Right ventricle myocardium inferior (tissue), 1 donor: ENCODE measurements around the gene HOXA3. TPM values are rescaled to one million over a fixed set of nuclear protein-coding genes. Genes with fewer than 3 reads are reported as not detected.

Source experiments
- ATAC-seq: fragments of 200-7000 bp; cut with Tn5 transposase; one replicate; pipeline ENCODE4 v1.9.1; 2020; ENCODE audit warnings: mild to moderate bottlenecking, moderate library complexity
- DNase-seq: peaks from one replicate; pipeline ENCODE4 v3.0.0; 2021; ENCODE audit errors: missing footprints
- intact Hi-C: fragments of 100-400 bp; cut with DNase I; formaldehyde crosslinking; loops from one replicate; pipeline ENCODE4 v1.11.0; 2022
- total RNA-seq: library from RNA; stranded (reverse); fragmentation: NEBNext Ultra II Directional; extraction: Animal tissue kit (Norgen Biotek cat#: 25700); gene quantifications from one replicate; pipeline ENCODE4 v1.2.1, GENCODE V29; 2021
- donor health status: DM: no; HTN: yes; CAD: no; lungs with severe emphysema.

HOXA3 gene
- total RNA-seq, 1 donor from 2014 or later = not detected

DNA sequence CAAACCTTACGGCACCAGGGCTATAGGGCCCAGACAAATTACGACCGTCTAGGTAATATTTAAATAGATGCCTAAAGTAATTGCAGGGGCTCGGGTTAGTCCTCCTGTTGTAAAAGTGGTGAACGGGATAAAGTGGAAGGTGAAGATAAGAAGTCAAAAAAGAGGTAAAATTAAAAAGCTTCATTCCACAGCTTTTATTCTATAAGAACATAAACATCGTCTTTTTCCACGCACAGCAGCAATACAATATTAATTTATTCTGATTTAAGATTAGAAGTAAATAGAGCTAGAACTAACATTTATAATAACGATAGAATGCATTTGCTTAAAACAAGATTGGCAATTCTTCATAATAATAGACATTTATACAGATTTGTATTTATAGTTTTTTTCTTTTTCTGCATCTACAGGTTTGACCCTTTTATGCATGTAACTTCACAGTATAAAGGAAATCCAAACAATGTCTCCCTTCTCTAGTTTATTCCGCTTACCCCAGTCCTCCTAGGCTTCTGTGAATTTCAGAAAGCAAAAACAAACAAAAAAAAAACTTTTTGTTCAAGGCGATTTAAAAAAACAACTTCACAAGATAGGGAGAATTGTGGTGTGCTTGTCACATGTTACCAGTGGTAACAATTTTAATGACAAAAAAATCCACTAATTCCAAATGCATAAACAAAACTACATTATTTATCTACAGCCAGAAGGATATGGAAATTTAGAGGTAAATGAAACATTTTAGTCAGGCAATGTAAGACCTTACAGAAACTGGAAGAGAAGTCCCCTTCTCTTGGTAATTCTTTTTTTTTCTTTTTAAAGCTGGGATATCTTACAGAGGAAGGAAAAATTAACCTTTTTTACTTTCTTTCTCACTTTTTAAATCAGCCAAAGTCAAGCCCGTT lies 18.3 kb upstream of the HOXA3 start:
- ATAC-seq = no peak
- no peak for DNase-seq
- intact Hi-C loops = no loop called here

DNA sequence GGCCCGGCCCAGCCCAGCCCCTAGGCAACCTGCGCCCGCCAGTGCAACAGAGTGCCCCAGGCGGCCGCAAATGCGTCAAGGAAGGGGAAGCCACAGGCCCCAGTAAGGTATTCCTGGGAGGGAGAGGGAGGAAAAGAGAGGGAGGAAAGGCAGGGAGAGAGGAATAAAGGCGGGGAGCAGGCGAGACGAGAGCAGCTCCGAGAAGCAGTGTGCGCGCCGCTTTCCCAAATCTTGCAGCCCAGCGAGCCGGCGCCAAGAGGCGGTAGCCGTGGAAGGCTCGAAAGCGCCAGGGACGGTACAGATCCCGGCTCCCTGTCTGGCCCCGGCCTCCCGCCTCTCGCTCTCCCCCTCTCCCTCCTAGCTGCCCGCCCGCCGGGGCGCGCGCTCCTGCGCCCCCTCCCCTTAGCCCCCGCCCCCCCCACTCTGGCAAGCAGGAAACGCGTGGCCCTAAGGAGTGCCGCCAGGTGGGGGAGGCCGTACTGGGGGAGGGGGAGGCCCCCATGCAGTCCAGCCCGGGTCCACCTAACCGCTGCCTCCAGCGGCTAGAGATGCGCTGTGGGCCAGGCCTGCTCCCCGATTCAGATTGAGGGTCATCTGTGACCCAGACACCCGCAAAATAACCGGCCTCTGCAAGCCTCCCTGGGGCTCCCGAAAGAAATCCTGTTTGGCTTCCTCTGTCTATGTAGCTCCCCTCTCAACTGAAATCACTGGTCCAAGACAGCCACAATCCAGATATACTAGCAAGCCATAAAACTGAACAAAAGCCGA lies 17.5 kb upstream of the HOXA3 start:
- DNase-seq (peak; percentile 31), ATAC-seq (no peak)
- intact Hi-C loops = loop anchor here (10.0 kb wide), 1 partner anchor 1285 kb away; no protein-coding TSS in a partner anchor

DNA sequence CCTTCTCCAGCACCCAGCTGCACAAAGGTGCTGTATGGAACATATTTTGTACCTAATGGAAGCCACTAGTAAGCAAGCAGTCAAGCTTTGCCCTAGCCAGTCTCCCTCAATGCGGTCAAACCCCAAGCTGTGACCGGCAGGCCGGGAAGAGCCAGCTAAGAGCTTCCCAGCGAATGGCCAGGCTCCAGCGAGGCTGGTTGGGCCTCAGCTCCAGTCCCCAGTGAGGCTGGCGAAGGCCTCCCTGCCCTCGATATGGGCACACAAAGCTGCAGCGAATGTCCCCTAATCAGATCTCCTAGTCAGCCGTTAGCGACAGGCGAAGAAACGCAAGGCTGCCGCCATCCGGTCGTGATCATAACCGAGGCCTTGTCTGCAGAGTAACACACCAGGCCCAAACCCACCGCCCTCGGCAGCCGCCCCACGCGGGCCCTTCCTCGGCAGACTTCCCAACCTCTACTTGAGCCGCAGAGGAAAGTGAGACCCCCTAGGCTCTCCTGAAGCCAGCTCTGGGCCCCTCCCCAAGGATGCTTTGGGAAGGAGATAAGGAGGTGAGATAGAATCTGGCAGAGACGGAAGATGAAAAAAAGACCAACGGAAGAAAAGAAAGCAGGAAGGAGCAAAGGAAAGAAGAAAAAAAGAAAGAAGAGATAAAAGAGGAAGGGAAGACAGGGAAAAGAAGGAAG lies 16.0 kb upstream of the HOXA3 start:
- DNase-seq = peak; percentile 60
- ATAC-seq = no peak
- intact Hi-C loops = loop anchor here (10.0 kb wide), 1 partner anchor 1284 kb away; no protein-coding TSS in a partner anchor

DNA sequence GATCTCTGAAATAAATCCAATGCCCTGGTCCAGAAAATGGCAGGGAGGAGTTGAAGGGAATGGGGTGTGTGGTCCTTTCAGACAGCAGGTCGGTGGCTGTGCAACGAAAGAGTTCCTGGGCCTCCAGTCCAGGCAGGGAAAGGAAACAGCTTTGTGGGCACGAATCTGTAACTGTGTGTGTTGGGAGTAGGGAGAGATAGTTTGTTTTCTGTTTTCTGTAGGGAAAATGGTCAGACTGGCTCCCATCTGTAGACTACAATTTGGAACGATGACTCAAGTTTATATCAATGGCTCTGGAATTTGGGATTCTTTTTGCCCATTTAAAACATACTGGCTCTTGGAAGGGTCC lies 15.5 kb upstream of the HOXA3 start:
- no peak for DNase-seq
- intact Hi-C loops = loop anchor here (10.0 kb wide), 1 partner anchor 1283 kb away; no protein-coding TSS in a partner anchor
- ATAC-seq = no peak

DNA sequence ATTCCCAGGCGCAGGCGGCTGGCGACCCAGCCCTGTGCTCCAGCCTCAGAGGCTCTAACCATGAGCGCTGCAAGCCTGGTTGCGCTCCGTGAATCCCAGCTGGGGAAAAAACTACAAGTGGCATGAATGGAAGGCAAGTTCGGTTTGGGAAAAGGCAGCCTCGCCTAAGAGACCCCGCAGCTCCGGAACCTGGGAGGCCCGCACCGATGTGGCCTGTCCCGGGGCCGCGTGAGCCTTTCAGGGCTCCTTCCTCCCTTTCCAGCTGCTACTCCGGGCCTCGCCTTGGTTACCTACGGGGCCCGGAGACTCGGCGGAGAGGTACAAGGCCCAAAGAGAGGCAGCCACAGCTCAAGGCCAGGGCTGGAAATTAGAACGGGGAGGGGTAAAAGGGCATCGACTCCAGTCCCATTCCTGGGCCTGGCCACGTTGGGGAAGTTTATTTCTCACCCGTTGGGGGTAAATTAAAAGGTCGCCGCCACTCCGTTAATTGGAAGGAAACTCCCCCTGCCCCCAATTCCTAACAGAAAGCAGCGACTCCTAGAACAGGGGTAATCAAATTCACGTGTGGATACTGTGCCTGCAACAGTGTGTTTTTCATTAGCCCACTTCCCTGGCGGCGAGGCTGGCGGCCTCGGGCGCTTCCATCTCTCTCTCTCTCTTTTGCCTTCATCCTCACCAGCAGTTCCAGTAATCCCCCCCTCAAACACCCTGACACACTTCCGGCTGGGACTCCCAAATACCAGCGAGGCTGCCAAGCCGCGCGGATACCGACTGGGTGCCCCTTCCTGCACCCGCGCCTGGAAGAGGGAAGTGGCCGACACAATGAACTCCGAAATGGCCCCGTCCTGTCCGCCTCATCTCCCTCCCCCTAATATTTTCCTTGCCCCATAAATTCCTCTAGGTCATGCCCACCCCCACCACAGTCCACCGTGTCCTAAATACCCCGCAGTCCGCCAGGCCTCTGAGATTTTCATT lies 14.4 kb upstream of the HOXA3 start:
- DNase-seq = peak; percentile 66
- intact Hi-C loops = loop anchor here (10.0 kb wide), 1 partner anchor 1282 kb away; no protein-coding TSS in a partner anchor
- ATAC-seq = no peak

DNA sequence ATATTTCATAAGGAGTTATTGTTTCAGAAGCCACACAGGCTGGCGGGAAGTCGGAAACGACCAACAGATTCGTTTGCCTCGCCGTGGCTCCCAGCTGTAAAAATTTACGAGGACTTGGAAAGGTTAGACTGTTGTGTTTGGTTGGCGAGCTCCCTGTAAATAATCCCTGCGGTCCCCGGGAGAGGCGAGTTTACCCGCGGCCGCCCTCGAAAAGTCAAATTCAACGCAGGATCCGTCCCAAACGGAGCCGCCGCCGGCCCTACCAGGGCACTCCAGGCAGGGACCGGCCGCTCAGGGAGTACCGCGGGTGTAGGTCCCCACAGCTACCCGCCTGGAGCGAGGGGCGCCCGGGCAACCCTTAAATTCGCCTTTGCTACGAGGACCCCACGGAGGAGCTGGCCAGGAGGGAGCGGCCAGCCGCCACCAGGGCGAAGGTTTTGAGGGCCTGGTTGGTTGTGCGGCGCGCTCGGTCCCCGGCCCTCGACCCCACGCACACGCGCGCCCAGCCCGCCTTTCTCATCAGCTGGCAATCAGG lies 13.7 kb upstream of the HOXA3 start:
- peak; percentile 53 for DNase-seq

DNA sequence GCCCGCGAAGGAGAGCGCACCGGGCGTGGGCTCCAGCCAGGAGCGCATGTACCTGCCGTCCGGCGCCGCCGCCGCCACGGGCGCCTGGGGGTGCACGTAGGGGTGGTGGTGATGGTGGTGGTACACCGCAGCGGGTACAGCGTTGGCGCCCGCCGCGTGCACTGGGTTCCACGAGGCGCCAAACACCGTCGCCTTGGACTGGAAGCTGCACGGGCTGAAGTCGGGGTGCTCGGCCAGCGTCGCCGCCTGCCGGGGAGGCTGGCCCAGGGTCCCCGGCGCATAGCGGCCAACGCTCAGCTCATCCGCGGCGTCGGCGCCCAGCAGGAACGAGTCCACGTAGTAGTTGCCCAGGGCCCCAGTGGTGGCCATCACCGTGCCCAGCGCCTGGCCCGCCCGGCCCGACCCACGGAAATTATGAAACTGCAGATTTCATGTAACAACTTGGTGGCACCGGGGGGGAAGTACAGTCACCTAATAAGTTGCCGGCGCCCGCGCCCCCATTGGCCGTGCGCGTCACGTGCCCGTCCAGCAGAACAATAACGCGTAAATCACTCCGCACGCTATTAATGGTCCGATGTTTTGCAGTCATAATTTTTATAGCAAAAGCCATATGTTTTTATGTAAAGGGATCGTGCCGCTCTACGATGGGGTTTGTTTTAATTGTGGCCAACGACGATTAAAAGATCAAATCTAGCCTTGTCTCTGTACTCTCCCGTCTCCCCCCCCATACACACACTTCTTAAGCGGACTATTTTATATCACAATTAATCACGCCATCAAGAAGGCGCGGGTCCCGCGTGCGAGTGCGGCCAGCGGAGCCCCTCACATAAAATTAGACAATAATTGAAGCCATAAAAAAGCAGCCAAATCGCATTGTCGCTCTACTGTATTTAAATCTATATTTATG lies 13.0 kb upstream of the HOXA3 start, which contains the start of gene HOXA9:
HOXA9 (minus strand) TSS at position 449 of the 907 bp plus-strand sequence; CDS start at position 369, 80 bp downstream.
- DNase-seq = peak; percentile 88
- intact Hi-C loops = loop anchor here (10.0 kb wide), 1 partner anchor 1281 kb away; no protein-coding TSS in a partner anchor
- ATAC-seq = no peak

More for the DNA sequence above, 13.7 kb upstream of the HOXA3 start:
- intact Hi-C loops = loop anchor here (10.0 kb wide), 1 partner anchor 1281 kb away; no protein-coding TSS in a partner anchor
- no peak for ATAC-seq

DNA sequence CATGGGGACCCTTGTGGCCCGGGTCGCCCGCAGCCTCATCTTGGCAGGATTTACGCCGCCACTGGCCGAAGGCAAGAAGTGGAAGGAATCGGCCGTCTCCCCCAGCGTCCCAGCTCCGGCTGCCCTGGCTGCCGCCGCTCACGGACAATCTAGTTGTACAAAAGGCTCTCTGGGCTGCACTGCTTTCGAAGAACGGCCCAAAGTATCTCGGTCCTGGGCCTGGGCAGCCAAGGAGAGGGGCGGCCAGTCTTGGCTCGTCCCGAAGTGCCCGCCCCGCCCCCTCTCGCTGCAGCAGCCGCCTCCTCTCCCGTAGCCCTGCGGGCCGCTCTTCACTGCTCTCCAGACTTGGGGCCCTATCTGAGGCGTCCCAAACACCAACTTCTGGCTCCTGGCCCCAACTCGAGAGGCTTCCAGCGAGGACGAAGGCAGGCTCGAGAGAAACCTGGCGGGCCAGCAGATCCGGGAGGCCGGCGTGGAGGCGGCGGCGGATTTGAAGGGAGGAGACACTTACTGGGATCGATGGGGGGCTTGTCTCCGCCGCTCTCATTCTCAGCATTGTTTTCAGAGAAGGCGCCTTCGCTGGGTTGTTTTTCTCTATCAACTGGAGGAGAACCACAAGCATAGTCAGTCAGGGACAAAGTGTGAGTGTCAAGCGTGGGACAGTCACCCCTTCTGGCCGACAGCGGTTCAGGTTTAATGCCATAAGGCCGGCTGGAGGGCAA lies 12.1 kb upstream of the HOXA3 start:
- DNase-seq = peak; percentile 69
- ATAC-seq = no peak
- intact Hi-C loops = loop anchor here (5.0 to 10.0 kb wide), 2 partner anchors 797 to 1280 kb away; no protein-coding TSS in a partner anchor

DNA sequence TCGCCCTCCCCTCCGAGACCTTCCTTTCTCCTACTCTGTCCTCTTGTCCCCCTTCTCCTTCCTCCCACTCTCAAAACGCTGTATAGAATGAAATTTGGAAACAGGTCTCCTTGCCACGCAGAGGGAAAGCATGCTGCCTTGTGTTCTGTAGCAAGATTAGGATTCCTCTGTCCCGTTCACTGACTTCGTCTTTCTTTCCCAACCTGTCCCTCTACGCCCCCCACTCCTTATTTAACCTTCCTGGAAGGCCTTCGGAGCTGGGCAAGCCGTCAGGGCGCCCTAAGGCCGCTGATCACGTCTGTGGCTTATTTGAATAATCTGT lies 11.6 kb upstream of the HOXA3 start:
- DNase-seq = no peak
- intact Hi-C loops = loop anchor here (5.0 to 10.0 kb wide), 2 partner anchors 797 to 1279 kb away; no protein-coding TSS in a partner anchor
- ATAC-seq = no peak

DNA sequence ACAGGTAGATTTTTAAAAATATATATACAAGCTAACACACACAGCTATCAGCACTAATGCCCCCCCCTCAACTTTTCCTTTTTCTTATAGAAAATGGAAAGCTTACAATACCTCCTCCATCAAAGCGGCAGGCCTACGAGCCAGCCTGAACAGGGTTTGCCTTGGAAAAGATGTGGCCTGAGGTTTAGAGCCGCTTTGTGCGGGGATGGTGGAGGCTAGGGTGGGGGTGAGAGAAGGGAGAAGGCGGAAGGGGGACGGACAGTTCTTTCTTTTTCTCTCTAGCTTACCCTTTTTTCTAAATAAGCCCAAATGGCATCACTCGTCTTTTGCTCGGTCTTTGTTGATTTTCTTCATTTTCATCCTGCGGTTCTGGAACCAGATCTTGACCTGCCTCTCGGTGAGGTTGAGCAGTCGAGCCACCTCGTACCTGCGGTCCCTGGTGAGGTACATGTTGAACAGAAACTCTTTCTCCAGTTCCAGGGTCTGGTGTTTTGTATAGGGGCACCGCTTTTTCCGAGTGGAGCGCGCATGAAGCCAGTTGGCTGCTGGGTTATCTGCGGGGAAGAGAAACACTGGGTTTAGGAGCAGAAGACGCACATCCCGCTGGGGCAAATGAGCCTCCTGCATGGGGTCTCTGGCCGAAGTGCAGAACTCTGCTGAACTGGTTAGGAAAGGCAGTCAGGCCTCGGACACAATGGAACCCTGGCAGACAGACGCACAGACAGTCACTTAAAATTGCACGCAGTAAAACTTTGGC lies 11.1 kb upstream of the HOXA3 start:
- DNase-seq (peak; percentile 48), ATAC-seq (no peak)
- intact Hi-C loops = loop anchor here (5.0 to 10.0 kb wide), 2 partner anchors 796 to 1279 kb away; no protein-coding TSS in a partner anchor

DNA sequence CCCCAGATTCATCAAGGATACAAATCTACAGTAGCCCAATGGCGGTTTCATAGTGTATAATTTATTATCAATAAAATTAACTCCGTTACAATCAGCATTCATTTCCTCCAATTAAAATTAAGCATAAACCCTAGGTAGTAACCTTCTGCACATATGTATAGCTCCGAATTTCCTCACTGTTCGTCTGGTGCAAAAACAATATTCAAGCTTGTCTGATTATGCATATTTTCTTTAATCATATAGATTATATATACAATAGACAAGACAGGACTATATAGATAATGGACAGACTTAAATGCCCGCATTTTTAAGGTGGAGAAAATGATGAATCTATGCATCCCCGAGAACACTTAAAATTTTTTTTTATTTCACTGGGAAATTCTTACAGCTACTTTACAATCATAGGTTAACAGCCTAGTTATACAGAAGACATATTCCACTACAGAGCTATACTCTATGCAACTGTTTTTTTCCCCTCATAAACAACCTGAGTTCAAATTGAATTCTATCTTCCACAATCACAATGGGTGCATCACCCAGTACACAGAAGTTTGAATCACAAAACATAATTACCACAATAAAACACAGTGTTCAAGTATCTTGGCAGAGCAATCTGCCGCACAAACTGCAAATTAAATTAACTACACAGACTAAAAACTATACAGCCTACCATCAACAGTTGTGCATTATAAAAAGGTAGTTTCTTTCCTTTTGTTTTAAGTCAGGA lies 10.3 kb upstream of the HOXA3 start:
- no peak for ATAC-seq
- DNase-seq = no peak
- intact Hi-C loops = loop anchor here (5.0 to 10.0 kb wide), 2 partner anchors 795 to 1278 kb away; no protein-coding TSS in a partner anchor

DNA sequence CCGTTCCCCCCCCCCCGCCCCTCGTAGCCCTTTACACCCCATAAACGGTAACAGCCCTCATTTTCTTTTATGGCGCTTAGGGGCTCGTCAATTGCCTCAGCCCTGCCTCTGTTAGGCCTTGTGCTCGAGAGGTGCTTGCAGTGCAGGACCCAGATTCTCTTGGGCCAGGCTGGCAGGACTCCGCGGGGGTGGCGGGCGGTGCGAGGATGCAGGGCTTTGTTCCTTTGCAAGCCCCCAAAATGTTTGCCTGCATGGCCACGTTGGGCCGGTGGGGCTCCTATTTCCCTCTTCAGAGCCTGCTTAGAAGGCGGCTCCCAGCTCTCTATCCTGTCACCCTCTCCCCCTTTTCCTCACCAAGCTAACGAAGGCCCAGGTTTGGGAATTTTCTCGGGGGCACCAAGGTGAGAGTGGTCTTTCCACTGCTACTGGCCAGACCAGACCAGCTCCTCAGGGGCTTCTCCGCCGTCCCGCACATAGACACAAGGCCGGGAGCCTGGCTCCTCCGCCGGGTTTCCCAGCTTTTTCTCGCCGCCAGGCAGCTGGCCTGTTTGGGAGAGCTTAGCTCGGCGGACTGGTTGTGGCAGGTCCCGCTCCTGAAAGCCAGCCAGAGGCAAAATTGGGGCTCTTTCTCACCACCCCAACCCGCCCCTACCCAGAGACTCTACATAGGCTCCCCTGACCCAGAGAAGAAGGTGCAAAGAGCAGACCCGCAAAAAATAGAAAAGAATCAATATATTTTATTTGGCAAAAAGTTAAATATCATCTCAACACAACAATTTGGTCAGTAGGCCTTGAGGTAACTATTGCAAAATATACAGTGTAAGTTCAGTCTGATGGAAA lies 9.6 kb upstream of the HOXA3 start:
- intact Hi-C loops = loop anchor here (2.0 to 10.0 kb wide), 3 partner anchors 479 to 1277 kb away; no protein-coding TSS in a partner anchor
- peak; percentile 33 for DNase-seq
- ATAC-seq = no peak

DNA sequence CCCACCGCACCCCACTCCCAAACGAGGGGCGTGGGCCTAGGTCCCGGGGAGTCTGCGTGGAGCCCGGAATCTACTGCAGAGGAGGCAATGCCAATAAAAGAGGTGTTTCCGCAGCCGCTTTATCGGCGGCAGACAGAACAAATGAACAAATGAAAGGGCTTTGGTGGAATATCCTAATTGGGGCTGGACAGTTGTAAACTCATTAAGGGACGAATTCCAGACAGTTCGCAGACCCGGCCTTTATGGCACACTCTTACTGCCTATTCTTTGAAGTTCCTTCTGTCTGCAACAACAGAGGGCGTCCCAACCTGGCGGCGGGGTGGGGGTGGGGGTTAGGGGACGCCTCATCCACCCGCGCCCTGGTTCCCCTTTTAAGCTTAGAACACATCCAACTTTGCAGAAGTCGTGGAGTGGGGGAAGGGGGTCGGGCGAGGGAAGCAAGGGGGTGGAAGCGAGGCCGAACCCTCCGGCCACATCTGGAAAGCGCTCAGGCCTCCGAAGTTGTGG lies 8.9 kb upstream of the HOXA3 start:
- intact Hi-C loops = loop anchor here (2.0 to 10.0 kb wide), 3 partner anchors 478 to 1276 kb away; no protein-coding TSS in a partner anchor
- ATAC-seq (peak; percentile 17), DNase-seq (peak; percentile 82)
